GM18870 (cell line): ENCODE measurements around the gene SLC35A2.

Source experiments
- ATAC-seq: cut with Tn5 transposase; IDR thresholded peaks from one replicate; pipeline ENCODE4 v1.9.1; 2021; ENCODE audit warnings: moderate library complexity; ENCODE audit not compliant: unreplicated experiment

The SLC35A2 gene

GRCh38 chrX:48927736-48928382, 16.4 kb upstream of the SLC35A2 start:
- no peak for ATAC-seq

- no peak for ATAC-seq
These were observed 15.7 kb upstream of the SLC35A2 start for GRCh38 chrX:48927123-48927522.

- ATAC-seq, result no peak
These were observed 12.8 kb upstream of the SLC35A2 start for GRCh38 chrX:48924270-48924669.

GRCh38 chrX:48923771-48924170, 12.3 kb upstream of the SLC35A2 start:
- no peak for ATAC-seq

- ATAC-seq, result no peak
These were observed 9.3 kb upstream of the SLC35A2 start for GRCh38 chrX:48920718-48921104.

- ATAC-seq, result no peak
These were observed 8.7 kb upstream of the SLC35A2 start for GRCh38 chrX:48919947-48920717.

GRCh38 chrX:48919360-48919841, 8.0 kb upstream of the SLC35A2 start:
- ATAC-seq, result no peak

GRCh38 chrX:48918643-48919340, 7.3 kb upstream of the SLC35A2 start, which contains the start of gene PIM2:
Gene PIM2 (minus strand): TSS chrX:48919024. CDS start chrX:48918834, 190 bp downstream.
- ATAC-seq, result peak; percentile 63

GRCh38 chrX:48918301-48918642, 6.8 kb upstream of the SLC35A2 start:
- ATAC-seq, result no peak

- ATAC-seq, result peak; percentile 37
These were observed 5.9 kb upstream of the SLC35A2 start for GRCh38 chrX:48917139-48918001.

GRCh38 chrX:48914593-48915493, 3.4 kb upstream of the SLC35A2 start:
- no peak for ATAC-seq

GRCh38 chrX:48913605-48914366, 2.3 kb upstream of the SLC35A2 start:
- ATAC-seq, result no peak

GRCh38 chrX:48910926-48911411, 477 bp downstream of the SLC35A2 start:
- peak; percentile 11 for ATAC-seq

- ATAC-seq, result no peak
These were observed 1.6 kb downstream of the SLC35A2 start for GRCh38 chrX:48909703-48910294.

- ATAC-seq, result no peak
These were observed 2.8 kb downstream of the SLC35A2 start for GRCh38 chrX:48908600-48908999.

GRCh38 chrX:48905090-48905790, 6.2 kb downstream of the SLC35A2 start:
- ATAC-seq, result no peak

- no peak for ATAC-seq
These were observed 6.8 kb downstream of the SLC35A2 start for GRCh38 chrX:48904626-48905025.

GRCh38 chrX:48904180-48904579, 7.3 kb downstream of the SLC35A2 start:
- ATAC-seq, result no peak
